ENCODE measurements around the gene MINDY4. TPM values are rescaled to one million over a fixed set of nuclear protein-coding genes. Genes with fewer than 3 reads are reported as not detected.

Gene MINDY4
- total and polyA plus RNA-seq, 2 of the 13 experiments (the other 11 are each of a cell fraction or from before 2014, with no cell fraction given): not detected

DNA sequence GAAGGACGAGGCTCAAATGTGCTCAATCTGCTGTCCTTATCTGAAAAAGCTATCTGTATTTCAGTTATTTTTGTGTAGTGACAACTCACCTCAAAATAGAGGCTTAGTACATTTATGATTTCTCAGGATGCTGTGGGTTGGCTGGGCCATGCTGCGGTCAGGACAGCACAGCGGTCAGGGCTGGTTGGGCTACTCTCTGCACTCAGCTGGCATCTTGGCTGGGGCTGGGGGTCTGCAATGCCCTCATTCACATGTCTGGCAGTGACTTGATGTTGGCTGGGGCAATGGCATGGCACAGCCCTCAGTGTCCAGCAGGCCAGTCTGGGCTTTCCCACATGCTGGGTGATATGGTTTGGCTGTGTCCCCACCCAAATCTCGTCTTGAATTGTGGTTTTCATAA lies 34.9 kb upstream of the MINDY4 start:
- POLR2A ChIA-PET: no interaction called here

More for the DNA sequence above, 34.9 kb upstream of the MINDY4 start:
- no peak for ATAC-seq
- BruUV-seq (replicated peaks): no TSS peak
- Histone ChIP-seq H3K27ac (ENCODE audit: extremely low read length, insufficient read depth, low read length) (no peak overlapping the region), H3K79me2 (ENCODE audit: insufficient read depth, low read length) (no peaks in the 10 kb centered on the region), H3K36me3 (replicated peaks in 1 of 2; ENCODE audit: control insufficient read depth in 1 of 2, insufficient read depth in 2 of 2, low read length in 2 of 2) (no peaks in the 10 kb centered on the region), H3K27me3 (ENCODE audit: control insufficient read depth in 1 of 2, insufficient read depth in 2 of 2, low read length in 2 of 2) (peaks cover 0 to 26% of the 10 kb centered on the region in 2 experiments; a peak in 2 of 5 replicates), H3K9ac (ENCODE audit: insufficient read depth, low read depth, low read length) (no peak overlapping the region), H3K9me3 (ENCODE audit: low read length) (no peaks in the 10 kb centered on the region), H3K4me2 (ENCODE audit: low read depth, low read length) (no peak overlapping the region), H3K4me1 (ENCODE audit: insufficient read depth, low read length) (no peaks in the 10 kb centered on the region), H4K20me1 (ENCODE audit: insufficient read depth, low read length) (no peaks in the 10 kb centered on the region), H3K4me3 (replicated peaks in 1 of 3; ENCODE audit: insufficient read depth in 1 of 3, low read depth in 2 of 3, low read length in 3 of 3) (no peak overlapping the region), H2AFZ (ENCODE audit: low read length) (no peak overlapping the region)
- WGBS (ENCODE audit: low lambda C conversion rate): 35% methylated on average over 3 of the region's 4 CpGs
- no peak for DNase-seq (ENCODE audit: low spot score)
- TF ChIP-seq, protein P1, sequence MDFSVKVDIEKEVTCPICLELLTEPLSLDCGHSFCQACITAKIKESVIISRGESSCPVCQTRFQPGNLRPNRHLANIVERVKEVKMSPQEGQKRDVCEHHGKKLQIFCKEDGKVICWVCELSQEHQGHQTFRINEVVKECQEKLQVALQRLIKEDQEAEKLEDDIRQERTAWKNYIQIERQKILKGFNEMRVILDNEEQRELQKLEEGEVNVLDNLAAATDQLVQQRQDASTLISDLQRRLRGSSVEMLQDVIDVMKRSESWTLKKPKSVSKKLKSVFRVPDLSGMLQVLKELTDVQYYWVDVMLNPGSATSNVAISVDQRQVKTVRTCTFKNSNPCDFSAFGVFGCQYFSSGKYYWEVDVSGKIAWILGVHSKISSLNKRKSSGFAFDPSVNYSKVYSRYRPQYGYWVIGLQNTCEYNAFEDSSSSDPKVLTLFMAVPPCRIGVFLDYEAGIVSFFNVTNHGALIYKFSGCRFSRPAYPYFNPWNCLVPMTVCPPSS (IDR thresholded peaks at IDR 0.05): no peak
- no peak for TF ChIP-seq NFE2L1 (CRISPR knock-in tag; IDR thresholded peaks at IDR 0.05; ENCODE audit: borderline replicate concordance)
- TF ChIP-seq, protein P2, sequence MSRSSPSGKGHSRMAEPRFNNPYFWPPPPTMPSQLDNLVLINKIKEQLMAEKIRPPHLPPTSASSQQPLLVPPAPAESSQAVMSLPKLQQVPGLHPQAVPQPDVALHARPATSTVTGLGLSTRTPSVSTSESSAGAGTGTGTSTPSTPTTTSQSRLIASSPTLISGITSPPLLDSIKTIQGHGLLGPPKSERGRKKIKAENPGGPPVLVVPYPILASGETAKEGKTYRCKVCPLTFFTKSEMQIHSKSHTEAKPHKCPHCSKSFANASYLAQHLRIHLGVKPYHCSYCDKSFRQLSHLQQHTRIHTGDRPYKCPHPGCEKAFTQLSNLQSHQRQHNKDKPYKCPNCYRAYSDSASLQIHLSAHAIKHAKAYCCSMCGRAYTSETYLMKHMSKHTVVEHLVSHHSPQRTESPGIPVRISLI (CRISPR knock-in tag; IDR thresholded peaks at IDR 0.05; ENCODE audit: borderline replicate concordance): no peak
- TF ChIP-seq ZNF446 (CRISPR knock-in tag; IDR thresholded peaks at IDR 0.05): no peak
- no peak for TF ChIP-seq KAT7 (CRISPR knock-in tag; IDR thresholded peaks at IDR 0.05; ENCODE audit: borderline replicate concordance)
- TF ChIP-seq RAD51 (IDR thresholded peaks at IDR 0.05; ENCODE audit: borderline replicate concordance): no peak
- TF ChIP-seq, protein P3, sequence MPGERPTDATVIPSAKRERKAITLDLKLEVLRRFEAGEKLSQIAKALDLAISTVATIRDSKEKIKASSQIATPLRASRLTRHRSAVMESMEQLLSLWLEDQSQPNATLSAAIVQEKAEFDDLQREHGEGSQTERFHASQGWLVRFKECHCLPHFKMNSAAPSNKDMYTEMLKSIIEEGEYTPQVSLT (CRISPR knock-in tag; IDR thresholded peaks at IDR 0.05; ENCODE audit: borderline replicate concordance, low read depth): no peak
- no peak for TF ChIP-seq ZNF766 (CRISPR knock-in tag; IDR thresholded peaks at IDR 0.05; ENCODE audit: borderline replicate concordance)
- no peak for TF ChIP-seq ZNF317 (CRISPR knock-in tag; IDR thresholded peaks at IDR 0.05)
- no peak for TF ChIP-seq ZNF841 (CRISPR knock-in tag; IDR thresholded peaks at IDR 0.05; ENCODE audit: borderline replicate concordance)
- no peak for TF ChIP-seq SPEN (CRISPR knock-in tag; IDR thresholded peaks at IDR 0.05; ENCODE audit: low read depth)
- TF ChIP-seq HNRNPH1 (optimal IDR thresholded peaks at IDR 0.05; ENCODE audit: low read depth, low read length): no peak
- no peak for TF ChIP-seq GABPB1 (CRISPR knock-in tag; IDR thresholded peaks at IDR 0.05)
- in situ Hi-C loops (cut with HindIII; ENCODE audit: extremely low pct_ligation_motif_present, low pct_unique_long_range_greater_than_20kb) (no loop called here), intact Hi-C loops (cut with micrococcal nuclease; ENCODE audit: unreplicated experiment) (no loop called here)
- FAIRE-seq: no peak
- CTCF ChIA-PET (ENCODE audit: low intra/inter-chr PET ratio, low total read pairs): no interaction called here

Data from HepG2 (cell line).